ENCODE results near the gene KRT4. TPM values are rescaled to one million over a fixed set of nuclear protein-coding genes. Genes with fewer than 3 reads are reported as not detected.

Gene KRT4
- total RNA-seq, 1 donor from 2014 or later: not detected

DNA sequence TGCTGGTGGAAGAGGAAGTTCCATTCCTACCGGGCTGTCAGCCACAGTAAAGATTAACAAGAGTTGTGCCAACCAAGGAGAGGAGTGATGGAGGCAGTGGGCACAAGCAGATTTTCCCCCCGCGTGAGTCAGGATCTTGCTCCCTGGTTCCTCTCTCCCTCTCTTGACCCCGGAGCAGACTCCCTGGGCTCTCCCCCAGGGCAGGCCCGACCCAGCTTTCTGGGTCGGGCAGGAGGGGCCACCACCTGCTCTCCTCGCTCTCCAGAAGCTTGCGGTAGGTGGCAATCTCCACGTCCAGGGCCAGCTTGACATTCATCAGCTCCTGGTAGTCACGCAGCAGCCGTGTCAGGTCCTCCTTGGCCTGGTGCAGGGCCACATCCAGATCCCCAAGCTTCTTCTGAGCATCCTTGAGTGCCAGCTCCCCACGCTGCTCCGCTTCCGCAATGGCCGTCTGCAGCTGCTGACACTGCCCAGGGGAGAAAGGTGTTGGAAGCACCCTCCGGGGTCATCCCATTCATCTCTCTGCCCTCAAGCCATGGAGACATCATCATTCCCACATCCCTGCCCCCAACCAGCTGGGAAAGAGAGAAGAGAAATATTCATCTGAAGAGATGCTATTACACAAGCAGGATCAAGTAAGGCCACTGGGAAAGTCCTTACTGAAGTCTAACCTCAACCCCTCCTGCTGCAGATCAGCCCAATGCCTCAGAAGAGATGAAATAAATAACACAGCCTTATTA is 9.0 kb upstream of the KRT4 start:
- no peaks in the 10 kb centered on the region for H3K36me3 Mint-ChIP-seq (ENCODE audit: unreplicated experiment)
- DNase-seq: no peak
- H3K9me3 Mint-ChIP-seq (ENCODE audit: unreplicated experiment): peaks cover 3% of the 10 kb centered on the region
- no peak overlapping the region for H3K27ac Mint-ChIP-seq (ENCODE audit: unreplicated experiment)
- TF ChIP-seq, protein P1, sequence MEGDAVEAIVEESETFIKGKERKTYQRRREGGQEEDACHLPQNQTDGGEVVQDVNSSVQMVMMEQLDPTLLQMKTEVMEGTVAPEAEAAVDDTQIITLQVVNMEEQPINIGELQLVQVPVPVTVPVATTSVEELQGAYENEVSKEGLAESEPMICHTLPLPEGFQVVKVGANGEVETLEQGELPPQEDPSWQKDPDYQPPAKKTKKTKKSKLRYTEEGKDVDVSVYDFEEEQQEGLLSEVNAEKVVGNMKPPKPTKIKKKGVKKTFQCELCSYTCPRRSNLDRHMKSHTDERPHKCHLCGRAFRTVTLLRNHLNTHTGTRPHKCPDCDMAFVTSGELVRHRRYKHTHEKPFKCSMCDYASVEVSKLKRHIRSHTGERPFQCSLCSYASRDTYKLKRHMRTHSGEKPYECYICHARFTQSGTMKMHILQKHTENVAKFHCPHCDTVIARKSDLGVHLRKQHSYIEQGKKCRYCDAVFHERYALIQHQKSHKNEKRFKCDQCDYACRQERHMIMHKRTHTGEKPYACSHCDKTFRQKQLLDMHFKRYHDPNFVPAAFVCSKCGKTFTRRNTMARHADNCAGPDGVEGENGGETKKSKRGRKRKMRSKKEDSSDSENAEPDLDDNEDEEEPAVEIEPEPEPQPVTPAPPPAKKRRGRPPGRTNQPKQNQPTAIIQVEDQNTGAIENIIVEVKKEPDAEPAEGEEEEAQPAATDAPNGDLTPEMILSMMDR (IDR thresholded peaks at IDR 0.05; ENCODE audit: partially characterized antibody, unreplicated experiment): no peak
- no peaks in the 10 kb centered on the region for H3K4me1 Mint-ChIP-seq (ENCODE audit: low read depth, unreplicated experiment)
- no peak overlapping the region for H3K4me3 Mint-ChIP-seq (ENCODE audit: unreplicated experiment)
- H3K27me3 Mint-ChIP-seq (ENCODE audit: unreplicated experiment): peaks cover 4% of the 10 kb centered on the region

DNA sequence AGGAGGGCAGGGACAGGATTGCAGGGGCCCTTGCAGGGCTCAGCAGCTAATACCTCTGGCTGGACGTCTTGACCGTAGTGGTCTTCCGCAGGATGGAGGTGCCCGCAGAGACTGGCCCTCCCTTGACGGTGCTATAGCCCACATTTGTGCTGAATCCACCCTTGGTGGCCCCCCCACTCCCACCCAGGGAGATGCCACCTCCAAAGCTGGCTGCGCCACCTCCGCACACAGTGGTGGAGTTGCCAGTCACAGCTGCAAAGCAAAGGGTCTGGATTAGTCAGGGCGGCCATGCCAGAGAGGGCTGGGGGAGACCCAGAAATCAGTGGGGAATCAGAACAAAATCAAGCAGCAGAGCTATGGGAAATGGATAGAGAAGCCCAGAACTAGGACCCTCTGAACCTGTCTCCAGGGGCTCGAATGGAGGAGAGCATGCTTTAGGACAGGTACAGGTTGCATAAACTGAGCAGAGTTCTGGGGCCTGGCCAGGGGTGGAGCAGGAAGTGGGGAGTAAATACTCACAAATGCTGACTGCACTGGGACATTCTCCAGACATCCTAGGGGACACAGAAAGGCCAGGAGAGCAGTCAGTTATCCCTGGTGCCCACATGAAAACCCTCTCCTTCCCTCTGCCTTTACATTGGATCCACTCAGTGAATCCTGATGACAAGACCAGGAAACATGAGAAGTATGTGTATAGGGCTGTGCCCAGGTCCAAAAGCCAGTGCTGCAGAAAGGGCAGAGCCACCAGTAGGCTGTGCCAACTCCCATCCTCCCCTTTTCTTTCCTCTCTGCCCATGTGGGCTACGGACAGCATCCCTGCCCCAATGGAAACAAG is 8.1 kb upstream of the KRT4 start:
- Mint-ChIP-seq H3K27ac (ENCODE audit: unreplicated experiment) (no peak overlapping the region), H3K27me3 (ENCODE audit: unreplicated experiment) (peaks cover 5% of the 10 kb centered on the region), H3K4me1 (ENCODE audit: low read depth, unreplicated experiment) (no peaks in the 10 kb centered on the region), H3K4me3 (ENCODE audit: unreplicated experiment) (no peak overlapping the region), H3K9me3 (ENCODE audit: unreplicated experiment) (peaks cover 3% of the 10 kb centered on the region), H3K36me3 (ENCODE audit: unreplicated experiment) (no peaks in the 10 kb centered on the region)
- TF ChIP-seq, protein P1 (IDR thresholded peaks at IDR 0.05; ENCODE audit: partially characterized antibody, unreplicated experiment): no peak
- DNase-seq: no peak

DNA sequence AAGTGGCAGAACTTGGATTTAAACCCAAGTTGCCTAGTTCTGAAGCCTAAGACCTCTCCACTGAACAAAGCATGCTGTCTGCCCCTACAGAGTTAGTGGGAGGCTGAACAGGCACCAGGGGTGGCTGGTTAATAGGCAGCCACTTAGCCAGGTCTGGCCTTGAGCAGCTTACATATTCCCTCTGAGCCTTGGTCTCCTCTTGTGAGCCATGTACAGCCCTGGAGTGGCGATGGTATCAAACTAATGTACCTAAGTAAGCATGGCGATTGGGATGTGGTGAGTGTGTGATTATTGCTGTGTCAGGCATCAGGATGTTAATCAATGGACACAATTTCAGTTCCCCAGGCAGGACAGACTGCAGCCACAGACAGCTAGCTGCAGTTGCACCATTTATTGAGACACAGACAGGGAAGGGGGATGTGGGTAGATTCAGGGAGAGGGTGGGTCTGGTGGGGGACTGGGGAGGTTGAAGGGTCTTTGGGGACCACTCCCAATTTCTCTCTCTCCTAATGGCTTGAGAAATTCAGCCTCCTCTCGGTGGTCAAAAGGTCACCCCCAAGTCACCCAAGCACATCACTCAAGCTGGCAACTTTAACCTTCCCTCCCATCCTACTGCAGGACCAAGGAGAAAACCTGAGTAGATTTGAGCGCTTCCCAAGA is 7.3 kb upstream of the KRT4 start:
- Mint-ChIP-seq H3K27me3 (ENCODE audit: unreplicated experiment) (peaks cover 5% of the 10 kb centered on the region), H3K27ac (ENCODE audit: unreplicated experiment) (no peak overlapping the region)
- TF ChIP-seq, protein P1 (IDR thresholded peaks at IDR 0.05; ENCODE audit: partially characterized antibody, unreplicated experiment): no peak

DNA sequence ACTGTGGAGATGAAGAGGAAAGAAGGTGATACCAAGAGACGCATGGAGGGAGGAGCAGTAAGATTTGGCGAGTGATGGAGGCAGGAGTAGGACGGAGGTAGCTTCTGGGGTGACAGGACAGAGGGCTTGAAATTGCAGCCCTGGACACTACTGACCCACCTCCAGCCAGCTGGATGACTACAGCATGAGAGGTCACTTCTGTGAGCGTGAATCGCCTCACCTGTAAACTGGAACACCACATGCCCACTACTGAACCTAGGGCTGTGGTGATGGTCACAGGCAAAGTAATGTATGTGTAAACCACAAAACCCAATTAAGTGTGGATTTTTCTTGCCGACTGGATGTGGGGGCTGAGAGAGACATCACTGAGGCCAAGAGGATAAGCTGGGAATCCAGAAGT is 6.6 kb upstream of the KRT4 start:
- H3K36me3 Mint-ChIP-seq (ENCODE audit: unreplicated experiment): no peaks in the 10 kb centered on the region
- no peak overlapping the region for H3K4me3 Mint-ChIP-seq (ENCODE audit: unreplicated experiment)
- H3K4me1 Mint-ChIP-seq (ENCODE audit: low read depth, unreplicated experiment): no peaks in the 10 kb centered on the region
- DNase-seq: no peak
- no peak overlapping the region for H3K27ac Mint-ChIP-seq (ENCODE audit: unreplicated experiment)
- peaks cover 3% of the 10 kb centered on the region for H3K9me3 Mint-ChIP-seq (ENCODE audit: unreplicated experiment)
- H3K27me3 Mint-ChIP-seq (ENCODE audit: unreplicated experiment): peaks cover 5% of the 10 kb centered on the region
- TF ChIP-seq, protein P1 (IDR thresholded peaks at IDR 0.05; ENCODE audit: partially characterized antibody, unreplicated experiment): no peak

More for the DNA sequence above, 7.3 kb upstream of the KRT4 start:
- Mint-ChIP-seq H3K36me3 (ENCODE audit: unreplicated experiment) (no peaks in the 10 kb centered on the region), H3K4me1 (ENCODE audit: low read depth, unreplicated experiment) (no peaks in the 10 kb centered on the region), H3K4me3 (ENCODE audit: unreplicated experiment) (no peak overlapping the region), H3K9me3 (ENCODE audit: unreplicated experiment) (peaks cover 3% of the 10 kb centered on the region)
- DNase-seq: no peak
